ENCODE results near the gene BAG3. TPM values are rescaled to one million over a fixed set of nuclear protein-coding genes. Genes with fewer than 3 reads are reported as not detected.

Gene BAG3
- total and polyA plus RNA-seq, 9 of the 15 experiments (the other 6 are each of a cell fraction or from before 2014, with no cell fraction given): 2.6 to 27.4 (median 7.2) TPM

GRCh38 chr10:119680650-119681081 is 29.5 kb downstream of the BAG3 start (continued):
- no peak for TF ChIP-seq USF2 (CRISPR knock-in tag; IDR thresholded peaks at IDR 0.05)
- no peak for TF ChIP-seq MAZ (CRISPR knock-in tag; conservative IDR thresholded peaks at IDR 0.05 in 1 of 2, IDR thresholded peaks at IDR 0.05 in 1 of 2)
- no peak for TF ChIP-seq ZNF79 (CRISPR knock-in tag; IDR thresholded peaks at IDR 0.05; ENCODE audit: low read depth)
- no peak for TF ChIP-seq ZNF316 (IDR thresholded peaks at IDR 0.05)
- no peak for TF ChIP-seq PCBP1 (IDR thresholded peaks at IDR 0.05; ENCODE audit: low read depth, low read length, poor library complexity, severe bottlenecking)
- TF ChIP-seq POLR2AphosphoS5 (IDR thresholded peaks at IDR 0.05; ENCODE audit: control insufficient read depth, insufficient read depth, low read depth, low read length): no peak
- TF ChIP-seq PHF21A (IDR thresholded peaks at IDR 0.05; ENCODE audit: borderline replicate concordance, low read depth): no peak
- TF ChIP-seq DLX4 (CRISPR knock-in tag; IDR thresholded peaks at IDR 0.05): no peak
